DND-41 (cell line): ENCODE data around the gene DYSF.

Experiments used
- ATAC-seq: fragments of 200-7000 bp; cut with Tn5 transposase; 3 replicates; pipeline ENCODE4 v1.9.1; 2021; ENCODE audit warnings: low read depth; ENCODE audit not compliant: insufficient read depth
- DNase-seq: peaks from one replicate; pipeline ENCODE4 v3.0.0-alpha.2; 2020
- H2AFZ ChIP-seq: 2 replicates; pipeline ENCODE4 v1.6.0; 2012; ENCODE audit warnings: low read depth, low read length
- H3K27ac ChIP-seq: 2 replicates; pipeline ENCODE4 v1.5.1; 2012; ENCODE audit warnings: low read length, inconsistent platforms
- H3K27me3 ChIP-seq: fragments of 200-600 bp; sonication (generic); 2 replicates; pipeline ENCODE4 v1.6.0; 2012; ENCODE audit warnings: low read length, mild to moderate bottlenecking, inconsistent platforms; ENCODE audit not compliant: insufficient read depth, poor library complexity
- H3K36me3 ChIP-seq: 2 replicates; pipeline ENCODE4 v1.5.1; 2012; ENCODE audit warnings: low read length, inconsistent platforms; ENCODE audit not compliant: insufficient read depth
- H3K4me1 ChIP-seq: 2 replicates; pipeline ENCODE4 v1.5.1; 2012; ENCODE audit warnings: mild to moderate bottlenecking, low read length; ENCODE audit not compliant: insufficient read depth
- H3K4me2 ChIP-seq: 2 replicates; pipeline ENCODE4 v1.6.0; 2012; ENCODE audit warnings: mild to moderate bottlenecking, moderate library complexity, low read length, inconsistent platforms; ENCODE audit not compliant: insufficient read depth
- H3K4me3 ChIP-seq, 2 experiments: fragments of 200-600 bp in 1 of 2; shearing (Covaris generic) in 1 of 2; 2 replicates each; pipeline ENCODE4 v1.5.1; 2012 to 2016; ENCODE audit warnings: inconsistent platforms in 2 of 2, low read length in 2 of 2, mild to moderate bottlenecking in 2 of 2, low read depth in 1 of 2, moderate library complexity in 1 of 2
- H3K79me2 ChIP-seq: 2 replicates; pipeline ENCODE4 v1.6.0; 2012; ENCODE audit warnings: low read length, inconsistent platforms; ENCODE audit not compliant: insufficient read depth
- H3K9ac ChIP-seq: 2 replicates; pipeline ENCODE4 v1.6.0; 2012; ENCODE audit warnings: low read depth, mild to moderate bottlenecking, inconsistent platforms, low read length, moderate library complexity
- H3K9me3 ChIP-seq: 2 replicates; pipeline ENCODE4 v1.5.1; 2012; ENCODE audit warnings: low read length, moderate library complexity, mild to moderate bottlenecking, inconsistent platforms; ENCODE audit not compliant: insufficient read depth, severe bottlenecking
- H4K20me1 ChIP-seq: 2 replicates; pipeline ENCODE4 v1.6.0; 2012; ENCODE audit warnings: low read length; ENCODE audit not compliant: insufficient read depth
- EZH2 ChIP-seq: IDR thresholded peaks from 3 replicates; pipeline ENCODE4 v1.6.1; 2012; ENCODE audit warnings: borderline replicate concordance, low read depth, mild to moderate bottlenecking, moderate library complexity, low read length, inconsistent platforms; ENCODE audit not compliant: severe bottlenecking
- TF ChIP-seq, protein P1 (sequence below): IDR thresholded peaks from 2 replicates; pipeline ENCODE4 v1.5.1; 2012; ENCODE audit warnings: borderline replicate concordance, low read length, moderate library complexity, mild to moderate bottlenecking; ENCODE audit not compliant: poor library complexity, severe bottlenecking; ENCODE audit errors: extremely low read depth

The DYSF gene

DNA sequence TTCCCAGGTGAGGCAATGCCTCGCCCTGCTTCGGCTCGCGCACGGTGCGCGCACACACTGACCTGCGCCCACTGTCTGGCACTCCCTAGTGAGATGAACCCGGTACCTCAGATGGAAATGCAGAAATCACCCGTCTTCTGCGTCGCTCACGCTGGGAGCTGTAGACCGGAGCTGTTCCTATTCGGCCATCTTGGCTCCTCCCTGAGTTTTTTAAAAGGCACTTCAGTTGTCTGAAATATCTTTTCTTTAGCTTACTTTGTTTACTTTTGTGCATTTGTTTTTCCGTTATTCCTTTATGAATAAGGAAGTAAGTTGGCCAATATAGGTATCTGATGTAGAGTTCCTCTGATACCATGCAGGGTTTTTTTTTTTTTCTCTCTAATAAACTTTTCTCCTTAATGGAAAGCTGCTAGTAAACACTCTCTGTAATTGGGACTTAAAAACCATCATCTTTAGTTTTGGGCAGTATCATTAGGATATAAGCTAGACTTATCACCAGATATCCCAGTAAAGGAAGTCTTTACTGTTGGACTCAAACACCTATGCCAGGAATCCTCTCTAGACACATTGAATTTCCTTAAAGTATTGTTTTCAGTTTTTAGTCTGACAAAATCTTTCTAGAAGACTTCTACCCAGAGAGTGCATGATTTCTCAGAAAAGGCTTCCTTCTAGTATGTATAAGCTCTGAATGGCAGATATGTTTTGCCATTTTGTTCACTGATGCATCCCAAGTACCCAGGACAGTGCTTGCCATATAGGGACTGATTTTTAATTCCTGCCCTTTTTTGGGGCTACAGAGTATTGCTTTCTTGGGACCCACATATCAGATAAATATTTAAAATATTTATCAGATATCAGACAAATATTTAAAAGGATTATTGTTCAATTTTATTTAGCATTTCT is 35.8 kb upstream of the DYSF start:
- Histone ChIP-seq H4K20me1 (no peaks in the 10 kb centered on the region), H3K9ac (peak overlapping the region; percentile 37), H3K9me3 (no peaks in the 10 kb centered on the region), H3K4me1 (peaks cover 7% of the 10 kb centered on the region; the same call in 1 of the 2 replicates), H2AFZ (peak overlapping the region; percentile 56), H3K4me3 (peak overlapping the region; percentile 16 to 48; a peak in 3 of 4 replicates), H3K36me3 (peaks cover 30% of the 10 kb centered on the region), H3K27me3 (no peaks in the 10 kb centered on the region), H3K4me2 (peak overlapping the region; percentile 56), H3K79me2 (peaks cover 6% of the 10 kb centered on the region; the same call in 1 of the 2 replicates), H3K27ac (peak overlapping the region; percentile 55)
- 0 out of 3 replicates have a peak, but pooled peaks have one; percentile 37 for ATAC-seq
- TF ChIP-seq, protein P1, sequence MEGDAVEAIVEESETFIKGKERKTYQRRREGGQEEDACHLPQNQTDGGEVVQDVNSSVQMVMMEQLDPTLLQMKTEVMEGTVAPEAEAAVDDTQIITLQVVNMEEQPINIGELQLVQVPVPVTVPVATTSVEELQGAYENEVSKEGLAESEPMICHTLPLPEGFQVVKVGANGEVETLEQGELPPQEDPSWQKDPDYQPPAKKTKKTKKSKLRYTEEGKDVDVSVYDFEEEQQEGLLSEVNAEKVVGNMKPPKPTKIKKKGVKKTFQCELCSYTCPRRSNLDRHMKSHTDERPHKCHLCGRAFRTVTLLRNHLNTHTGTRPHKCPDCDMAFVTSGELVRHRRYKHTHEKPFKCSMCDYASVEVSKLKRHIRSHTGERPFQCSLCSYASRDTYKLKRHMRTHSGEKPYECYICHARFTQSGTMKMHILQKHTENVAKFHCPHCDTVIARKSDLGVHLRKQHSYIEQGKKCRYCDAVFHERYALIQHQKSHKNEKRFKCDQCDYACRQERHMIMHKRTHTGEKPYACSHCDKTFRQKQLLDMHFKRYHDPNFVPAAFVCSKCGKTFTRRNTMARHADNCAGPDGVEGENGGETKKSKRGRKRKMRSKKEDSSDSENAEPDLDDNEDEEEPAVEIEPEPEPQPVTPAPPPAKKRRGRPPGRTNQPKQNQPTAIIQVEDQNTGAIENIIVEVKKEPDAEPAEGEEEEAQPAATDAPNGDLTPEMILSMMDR = no peak
- TF ChIP-seq EZH2 = no peak
- DNase-seq = no peak

DNA sequence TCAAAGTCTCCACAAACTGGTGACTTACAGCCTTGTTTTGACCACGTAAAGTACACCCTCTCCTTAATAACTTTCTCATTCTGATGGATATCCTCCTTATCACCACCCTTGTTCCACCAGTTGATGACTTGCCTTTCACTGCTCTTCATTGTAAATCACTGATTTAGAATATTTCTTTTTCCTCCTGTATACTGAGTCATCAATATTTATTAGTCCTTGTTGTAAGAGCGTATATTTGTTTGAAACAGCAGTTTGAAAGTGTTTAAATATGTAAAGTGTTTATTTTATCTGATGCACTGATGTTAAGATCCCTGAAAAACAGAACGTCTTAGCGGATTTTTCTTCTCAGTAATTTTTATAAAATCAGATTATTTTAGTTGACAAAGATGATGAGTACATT is 34.2 kb upstream of the DYSF start:
- ATAC-seq (no peak), DNase-seq (no peak)
- Histone ChIP-seq H4K20me1 (no peaks in the 10 kb centered on the region), H3K4me2 (no peak overlapping the region), H3K79me2 (peaks cover 6% of the 10 kb centered on the region; the same call in 1 of the 2 replicates), H3K9ac (no peak overlapping the region), H3K4me3 (no peak overlapping the region), H3K27me3 (no peaks in the 10 kb centered on the region), H3K36me3 (peaks cover 46% of the 10 kb centered on the region), H3K9me3 (no peaks in the 10 kb centered on the region), H3K4me1 (peaks cover 7% of the 10 kb centered on the region; the same call in 1 of the 2 replicates), H2AFZ (no peak overlapping the region), H3K27ac (no peak overlapping the region)
- TF ChIP-seq EZH2 = no peak
- TF ChIP-seq, protein P1 = no peak

DNA sequence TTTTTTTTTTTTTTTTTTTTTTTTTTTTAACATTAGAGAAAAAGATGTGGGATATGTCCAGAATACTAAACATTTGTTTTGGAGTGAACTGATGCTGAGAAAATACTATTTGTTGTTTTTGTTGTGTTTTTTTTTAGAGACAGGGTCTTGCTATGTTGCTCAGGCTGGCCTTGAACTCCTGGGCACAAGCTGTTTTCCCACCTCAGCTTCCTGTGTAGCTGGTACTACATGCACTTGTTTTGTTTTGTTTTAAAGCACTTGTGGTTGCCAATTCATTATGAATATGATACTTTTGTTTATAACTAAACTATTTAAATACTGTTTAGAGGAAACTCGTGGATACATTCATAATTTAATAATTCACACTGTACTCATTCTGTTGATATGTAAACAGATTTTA is 33.4 kb upstream of the DYSF start:
- Histone ChIP-seq H3K9me3 (no peaks in the 10 kb centered on the region), H3K4me3 (no peak overlapping the region), H3K27me3 (no peaks in the 10 kb centered on the region), H3K36me3 (peaks cover 55% of the 10 kb centered on the region), H2AFZ (no peak overlapping the region), H3K9ac (no peak overlapping the region), H4K20me1 (no peaks in the 10 kb centered on the region), H3K27ac (no peak overlapping the region), H3K79me2 (peaks cover 6% of the 10 kb centered on the region; the same call in 1 of the 2 replicates), H3K4me1 (peaks cover 7% of the 10 kb centered on the region; the same call in 1 of the 2 replicates), H3K4me2 (no peak overlapping the region)
- ATAC-seq (no peak), DNase-seq (no peak)
- TF ChIP-seq EZH2 = no peak
- TF ChIP-seq, protein P1 = no peak
